ENCODE measurements around the gene CDYL2.

GRCh38 chr16:80751167-80751566, 53.2 kb downstream of the CDYL2 start:
- no peak for TF ChIP-seq POLR2A (IDR thresholded peaks at IDR 0.05)
- TF ChIP-seq CTCF (IDR thresholded peaks at IDR 0.05): no peak
